ENCODE data around the gene KRT73.

The KRT73 gene

GRCh38 chr12:52627395-52628110 is 9.2 kb upstream of the KRT73 start:
- in situ Hi-C loops (cut with MboI; ENCODE audit: low sequenced_read_pairs): no loop called here

DNA sequence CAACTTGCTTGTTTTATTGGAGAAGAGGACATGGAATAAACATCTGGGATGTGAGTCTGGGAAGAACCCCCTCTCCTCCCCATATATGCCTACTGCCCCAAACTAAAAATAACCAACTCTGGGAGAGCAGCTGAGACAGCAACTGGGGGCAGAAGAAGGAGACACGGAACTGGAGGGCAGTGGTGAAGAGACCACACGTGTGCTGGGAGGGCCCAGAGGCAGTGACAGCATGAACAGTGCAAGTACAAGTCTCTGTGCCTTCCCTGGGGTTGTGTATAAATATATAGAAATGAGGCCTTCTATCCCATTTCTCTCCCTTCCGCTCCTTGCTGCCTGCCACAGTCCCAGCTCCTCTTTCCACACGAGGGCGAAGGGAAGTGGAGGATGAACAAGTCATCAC is 4.0 kb upstream of the KRT73 start:
- in situ Hi-C loops (cut with MboI; ENCODE audit: low sequenced_read_pairs): no loop called here

GRCh38 chr12:52618866-52619265 is 507 bp upstream of the KRT73 start:
- in situ Hi-C loops (cut with MboI; ENCODE audit: low sequenced_read_pairs): no loop called here

DNA sequence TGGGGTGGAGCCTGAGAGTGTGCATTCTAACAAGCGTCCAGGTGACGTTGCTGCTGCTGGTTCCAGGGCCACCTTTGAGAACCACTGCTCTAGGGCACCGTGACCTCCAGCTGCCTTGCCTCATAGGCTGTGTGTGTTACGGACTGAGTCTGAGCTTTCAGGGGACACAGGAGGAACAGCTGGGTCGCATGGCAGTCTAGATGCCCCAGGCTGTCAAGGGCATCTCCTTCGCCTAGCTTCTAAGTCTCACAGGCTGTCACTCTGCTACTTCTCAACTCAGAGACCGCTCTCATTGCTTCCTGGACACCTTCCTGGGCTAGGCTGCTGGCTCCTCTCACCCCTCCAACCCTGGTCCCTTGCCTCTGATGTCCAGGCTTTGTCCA is 965 bp downstream of the KRT73 start:
- in situ Hi-C loops (cut with MboI; ENCODE audit: low sequenced_read_pairs): no loop called here

DNA sequence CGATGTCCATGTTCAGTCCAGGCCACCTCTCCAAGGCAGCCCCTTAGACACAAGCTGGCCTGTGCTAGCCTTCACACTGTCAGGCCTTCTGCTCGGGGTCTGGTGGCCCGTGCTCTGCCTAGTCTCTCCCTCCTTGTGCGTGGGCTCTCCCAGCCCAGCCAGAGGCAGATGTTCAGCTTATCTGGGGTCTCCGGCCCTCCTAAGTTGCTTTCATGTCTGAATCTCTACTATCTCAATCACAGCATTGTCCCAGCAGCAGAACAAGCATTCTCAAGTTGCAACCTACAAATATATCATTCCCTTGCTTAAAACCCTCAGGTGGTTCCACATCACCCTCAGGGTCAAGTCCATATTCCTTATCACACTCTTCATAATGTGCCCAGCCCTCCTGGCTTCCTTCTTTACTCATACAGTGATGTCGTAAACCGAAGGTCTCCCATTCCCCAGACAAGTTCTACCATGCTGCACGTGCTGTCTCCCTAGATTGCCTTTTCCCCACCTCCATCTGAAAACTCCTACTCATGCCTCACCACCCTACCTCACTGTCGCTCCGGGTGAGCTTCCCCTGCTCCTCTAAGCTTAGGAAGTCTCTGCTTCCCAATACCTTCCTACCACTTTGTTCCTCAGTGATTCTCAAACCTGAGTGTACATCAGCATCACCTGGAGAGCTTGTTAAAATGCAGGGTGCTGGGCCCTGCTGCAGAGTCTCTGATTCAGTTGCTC is 1.5 kb downstream of the KRT73 start:
- in situ Hi-C loops (cut with MboI; ENCODE audit: low sequenced_read_pairs): no loop called here

- in situ Hi-C loops (cut with MboI; ENCODE audit: low sequenced_read_pairs): no loop called here
Observed at GRCh38 chr12:52615912-52616311, 2.4 kb downstream of the KRT73 start.

DNA sequence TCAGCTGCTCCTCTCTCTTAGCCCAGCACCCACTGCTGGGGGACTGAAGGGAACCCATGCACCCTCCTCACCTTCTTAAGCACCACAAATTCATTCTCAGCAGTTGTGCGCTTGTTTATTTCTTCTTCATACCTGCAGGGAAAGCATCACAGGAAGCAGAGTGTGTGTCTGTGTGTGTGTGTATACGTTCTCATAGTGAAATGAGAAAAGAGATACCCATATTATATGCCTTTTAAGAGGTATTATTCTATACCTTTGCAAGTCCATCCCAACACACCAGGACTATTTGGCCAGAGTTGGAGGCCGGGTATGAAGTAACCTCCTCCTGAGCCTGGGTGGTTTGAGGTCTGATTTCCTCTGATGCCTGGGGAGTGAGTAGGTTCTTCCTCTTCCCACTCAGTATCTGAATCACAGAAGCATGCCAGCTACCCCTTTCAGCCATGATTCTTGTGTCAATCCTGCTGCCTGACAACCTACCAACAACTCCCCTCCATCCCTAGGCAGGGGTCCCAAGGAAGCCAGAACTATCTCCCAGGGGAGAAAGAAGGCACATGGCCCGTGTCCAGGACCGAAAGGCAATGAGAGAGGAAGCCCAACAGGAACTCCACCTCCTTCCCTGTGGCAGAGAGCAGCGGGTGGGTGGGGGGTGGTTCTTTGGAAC is 3.0 kb downstream of the KRT73 start:
- in situ Hi-C loops (cut with MboI; ENCODE audit: low sequenced_read_pairs): no loop called here

- in situ Hi-C loops (cut with MboI; ENCODE audit: low sequenced_read_pairs): no loop called here
Observed at GRCh38 chr12:52614381-52615207, 3.8 kb downstream of the KRT73 start.

- in situ Hi-C loops (cut with MboI; ENCODE audit: low sequenced_read_pairs): no loop called here
Observed at GRCh38 chr12:52613384-52614030, 4.9 kb downstream of the KRT73 start.

GRCh38 chr12:52612431-52613383 is 5.7 kb downstream of the KRT73 start:
- in situ Hi-C loops (cut with MboI; ENCODE audit: low sequenced_read_pairs): no loop called here

DNA sequence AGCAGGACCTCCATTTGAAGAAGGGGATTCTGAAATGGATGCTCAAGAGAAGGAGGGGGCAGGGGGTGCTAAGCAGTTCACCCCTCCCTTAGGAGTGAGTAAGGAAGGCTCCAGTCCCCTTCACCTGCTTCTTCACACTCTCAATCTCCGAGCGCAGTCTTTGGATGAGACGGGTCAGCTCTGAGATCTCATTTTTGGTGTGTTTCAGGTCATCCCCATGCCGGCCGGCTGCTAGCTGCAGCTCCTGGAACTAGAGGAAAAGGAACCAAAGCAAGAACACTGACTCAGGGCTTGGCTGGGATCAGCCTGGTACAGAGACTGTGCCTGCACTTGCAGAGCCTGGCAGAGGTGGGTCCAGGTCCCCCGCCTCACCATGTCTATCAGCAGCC is 7.3 kb downstream of the KRT73 start:
- in situ Hi-C loops (cut with MboI; ENCODE audit: low sequenced_read_pairs): no loop called here

DNA sequence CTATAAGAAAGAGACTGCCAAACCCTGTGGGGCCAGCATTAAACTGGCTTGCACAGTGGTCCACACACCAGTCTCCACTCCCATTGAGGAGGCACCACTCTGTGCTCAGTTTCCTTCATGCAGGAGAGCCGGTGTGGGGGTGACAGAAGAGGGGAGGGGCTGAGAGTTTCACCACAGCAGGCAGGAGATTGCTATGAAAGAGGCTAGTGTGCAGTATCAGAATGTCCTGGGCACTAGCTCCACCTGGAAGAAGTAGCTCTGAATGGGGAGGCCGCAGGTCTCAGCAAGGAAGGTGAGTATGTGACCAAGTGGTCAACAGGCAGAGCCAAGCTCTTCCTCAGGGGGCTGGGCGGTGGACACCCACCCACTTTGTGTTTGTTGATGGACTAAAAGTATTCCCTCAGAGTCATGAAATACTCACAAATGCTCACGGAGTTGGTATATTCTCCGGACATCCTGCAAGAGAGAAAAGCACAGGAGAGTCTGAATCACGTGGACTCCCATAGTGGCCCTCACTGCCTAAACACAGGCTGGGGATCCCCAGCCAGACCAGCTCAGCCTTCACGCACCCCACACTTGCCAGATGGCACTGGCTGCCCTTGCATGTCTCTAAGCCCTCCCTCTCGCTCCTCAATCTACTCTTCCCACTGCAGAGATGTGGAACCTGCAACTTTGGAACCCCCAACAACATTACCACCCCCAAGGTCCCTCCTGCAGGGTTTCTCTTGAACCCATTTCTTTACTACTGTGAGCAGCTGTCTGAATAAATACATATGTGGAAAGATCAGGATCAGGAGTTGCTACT is 9.3 kb downstream of the KRT73 start:
- in situ Hi-C loops (cut with MboI; ENCODE audit: low sequenced_read_pairs): no loop called here

DNA sequence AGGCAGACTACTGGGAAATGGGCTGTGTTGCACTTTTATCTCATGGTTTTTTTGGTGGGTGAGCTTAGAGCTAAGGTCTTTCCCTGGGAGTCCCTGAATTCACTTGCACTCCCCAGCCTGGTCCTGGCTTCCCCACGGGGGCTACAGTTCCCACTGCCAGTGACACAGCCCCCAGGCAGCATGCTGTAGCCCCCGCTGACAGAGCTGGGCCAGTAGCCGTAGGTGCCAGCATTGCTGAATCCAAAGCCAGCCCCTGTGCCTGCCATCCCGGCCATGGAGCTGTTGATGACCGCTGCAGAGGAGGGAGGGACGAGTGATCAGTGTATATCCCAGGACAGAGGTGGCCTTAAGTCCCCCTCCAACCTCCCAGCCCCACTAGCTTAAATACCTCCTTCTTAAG is 10.2 kb downstream of the KRT73 start:
- in situ Hi-C loops (cut with MboI; ENCODE audit: low sequenced_read_pairs): no loop called here

DNA sequence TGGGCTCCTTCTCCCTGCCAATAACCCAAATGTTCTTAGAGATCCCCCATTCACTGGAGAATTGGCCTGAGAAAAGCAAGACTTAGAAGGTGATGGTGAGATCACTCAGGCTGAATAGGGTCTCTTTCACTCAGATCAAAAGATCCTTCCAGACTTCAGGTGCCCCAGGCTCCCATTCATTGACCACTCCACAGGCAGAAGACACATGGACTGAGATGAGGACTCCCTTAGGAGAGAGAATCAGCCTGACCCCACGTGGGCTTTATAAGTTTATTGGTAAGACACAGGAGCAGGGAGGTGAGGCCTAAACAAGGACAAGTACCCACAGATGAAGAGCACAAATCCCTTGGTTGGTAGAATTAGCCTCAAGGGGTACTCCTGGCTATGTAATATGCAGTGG is 11.0 kb downstream of the KRT73 start:
- in situ Hi-C loops (cut with MboI; ENCODE audit: low sequenced_read_pairs): no loop called here

DNA sequence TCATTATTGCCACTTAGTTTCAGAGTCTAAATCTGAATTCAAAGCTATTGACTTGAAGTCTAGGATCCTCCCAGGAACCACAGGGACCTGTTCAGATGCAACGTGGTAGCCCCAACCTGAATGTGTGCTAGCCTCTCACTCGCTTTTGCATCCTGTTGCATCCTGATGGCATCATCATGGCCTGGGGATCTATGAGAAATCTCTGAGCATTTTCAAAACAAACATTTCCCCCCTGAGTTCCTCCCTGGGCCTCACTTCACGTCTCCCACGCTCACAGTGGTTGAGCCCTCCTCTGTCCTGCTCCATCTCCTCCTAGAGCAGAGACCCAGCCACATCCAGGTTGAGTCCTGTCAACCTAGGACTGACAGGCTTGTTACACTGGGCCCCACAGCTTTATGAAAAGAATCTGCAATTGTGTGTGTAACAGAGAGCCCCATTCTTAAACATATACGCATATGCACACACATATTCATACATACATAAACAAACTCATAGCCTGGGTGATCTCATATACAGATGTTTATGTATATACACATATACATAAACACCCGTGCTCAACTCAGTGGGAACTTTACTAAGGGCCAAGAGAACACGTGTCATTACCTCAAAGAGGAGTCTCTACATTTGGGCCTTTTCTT is 11.7 kb downstream of the KRT73 start:
- in situ Hi-C loops (cut with MboI; ENCODE audit: low sequenced_read_pairs): no loop called here

DNA sequence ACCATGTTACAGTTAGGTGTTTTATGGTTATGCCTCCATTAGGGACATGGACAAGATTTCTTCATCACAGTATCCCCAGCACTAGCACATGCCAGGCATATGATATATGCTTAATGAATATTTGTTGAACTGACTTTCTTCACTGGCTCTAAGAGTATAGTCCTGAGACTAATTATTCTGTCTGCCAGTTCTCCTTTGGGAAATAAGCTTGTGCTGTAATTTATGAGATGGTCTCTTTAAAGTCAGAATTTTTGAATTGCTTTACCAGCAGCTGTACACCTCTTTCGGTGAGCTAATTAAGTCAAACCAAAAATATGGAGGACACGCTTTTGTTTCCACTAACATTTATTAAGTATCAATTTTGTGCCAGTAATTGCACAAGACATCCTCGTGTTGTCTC is 12.3 kb downstream of the KRT73 start:
- in situ Hi-C loops (cut with MboI; ENCODE audit: low sequenced_read_pairs): no loop called here

DNA sequence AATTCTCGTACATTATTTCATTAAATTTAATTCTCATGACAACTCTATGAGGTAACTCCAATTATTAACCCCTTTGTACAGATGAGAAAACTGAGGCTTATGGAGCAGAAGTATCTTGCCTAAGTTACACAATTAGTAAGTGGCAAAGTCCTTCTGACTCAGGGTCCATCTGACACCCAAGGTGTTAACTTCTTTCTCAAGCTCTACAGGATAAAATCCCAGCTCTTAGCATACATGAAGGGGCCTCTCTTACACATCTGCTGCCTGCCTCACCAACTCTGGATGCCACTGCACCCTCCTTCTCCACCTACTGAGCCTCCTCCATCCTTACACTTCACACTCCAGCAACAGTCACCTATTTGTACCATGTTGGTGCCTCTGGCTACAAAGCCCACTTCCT is 12.8 kb downstream of the KRT73 start:
- in situ Hi-C loops (cut with MboI; ENCODE audit: low sequenced_read_pairs): no loop called here

- in situ Hi-C loops (cut with MboI; ENCODE audit: low sequenced_read_pairs): no loop called here
Observed at GRCh38 chr12:52604859-52605258, 13.5 kb downstream of the KRT73 start.
